CD14-positive monocyte (primary cell): ENCODE data around the gene ZSCAN25. TPM values are rescaled to one million over a fixed set of nuclear protein-coding genes. Genes with fewer than 3 reads are reported as not detected.
"Not testable (repeated sequence)": the region's sequence is repeated elsewhere in the genome, so short reads cannot be mapped to it uniquely, and the experiment has no call there.

ENCODE experiments used
- DNase-seq, 3 donors: peaks; one replicate each; pipeline ENCODE4 v3.0.0-alpha.2; 2011 to 2022
- H2AFZ ChIP-seq: 2 replicates; pipeline ENCODE4 v1.6.0; 2012; ENCODE audit warnings: mild to moderate bottlenecking, low read depth, low read length, inconsistent platforms; ENCODE audit not compliant: insufficient read depth, poor library complexity, severe bottlenecking
- H3K27ac ChIP-seq, 2 donors: 1 replicate in 1 of 2; 2 replicates in 1 of 2; pipeline ENCODE4 v1.5.1; 2012 to 2013; ENCODE audit warnings: low read length in 2 of 2, control low read depth in 1 of 2, inconsistent platforms in 1 of 2, low read depth in 1 of 2, mild to moderate bottlenecking in 1 of 2
- H3K27me3 ChIP-seq, 2 donors: one replicate each; pipeline versions ENCODE4 v1.6.0 to v1.6.1; 2011 to 2013; ENCODE audit warnings: low read length in 2 of 2; ENCODE audit not compliant: control insufficient read depth in 2 of 2, insufficient read depth in 2 of 2
- H3K36me3 ChIP-seq, 2 donors: replicated peaks in 1 of 2; 1 replicate in 1 of 2; 2 replicates in 1 of 2; pipeline versions ENCODE4 v1.5.1 to v1.6.1; 2012 to 2013; ENCODE audit warnings: low read length in 2 of 2, control low read depth in 1 of 2, inconsistent platforms in 1 of 2, mild to moderate bottlenecking in 1 of 2; ENCODE audit not compliant: insufficient read depth in 2 of 2, control insufficient read depth in 1 of 2
- H3K4me1 ChIP-seq, 2 donors: 1 replicate in 1 of 2; 2 replicates in 1 of 2; pipeline versions ENCODE4 v1.5.1 to v1.6.1; 2012 to 2013; ENCODE audit warnings: low read length in 2 of 2, control low read depth in 1 of 2, inconsistent platforms in 1 of 2, mild to moderate bottlenecking in 1 of 2, moderate library complexity in 1 of 2; ENCODE audit not compliant: insufficient read depth in 2 of 2, control insufficient read depth in 1 of 2
- H3K4me2 ChIP-seq: replicated peaks from 2 replicates; pipeline ENCODE3; 2012; ENCODE audit warnings: low read length, moderate library complexity, mild to moderate bottlenecking; ENCODE audit not compliant: poor library complexity, severe bottlenecking; ENCODE audit errors: extremely low read depth
- H3K4me3 ChIP-seq, 3 experiments: fragments of 200-600 bp in 1 of 3; sonication (generic) in 1 of 3; replicated peaks in 1 of 3; 1 replicate in 2 of 3; 2 replicates in 1 of 3; pipeline ENCODE4 v1.5.1; 2011 to 2013; ENCODE audit warnings: low read length in 3 of 3, mild to moderate bottlenecking in 3 of 3, control low read depth in 2 of 3, low read depth in 2 of 3, inconsistent platforms in 1 of 3, moderate library complexity in 1 of 3
- H3K79me2 ChIP-seq: 2 replicates; pipeline ENCODE4 v1.6.0; 2012; ENCODE audit warnings: mild to moderate bottlenecking, control low read depth, inconsistent platforms, low read length, moderate library complexity; ENCODE audit not compliant: insufficient read depth
- H3K9ac ChIP-seq: 2 replicates; pipeline ENCODE4 v1.6.0; 2017; ENCODE audit warnings: low read length, mild to moderate bottlenecking; ENCODE audit not compliant: insufficient read depth, poor library complexity, severe bottlenecking
- H3K9me3 ChIP-seq, 2 donors: replicated peaks in 1 of 2; 1 replicate in 1 of 2; 2 replicates in 1 of 2; pipeline versions ENCODE4 v1.5.1 to v1.6.1; 2012 to 2013; ENCODE audit warnings: low read length in 2 of 2, control low read depth in 1 of 2; ENCODE audit not compliant: control insufficient read depth in 1 of 2, insufficient read depth in 1 of 2
- H4K20me1 ChIP-seq: 2 replicates; pipeline ENCODE4 v1.6.0; 2012; ENCODE audit warnings: mild to moderate bottlenecking, low read length, control low read depth, moderate library complexity; ENCODE audit not compliant: insufficient read depth
- H3K27ac Mint-ChIP-seq, 7 donors: one replicate each; pipeline ENCODE4 v1.8.0; 2020; ENCODE audit warnings: mild to moderate bottlenecking in 7 of 7, mixed read lengths in 7 of 7, moderate library complexity in 6 of 7, inconsistent platforms in 2 of 7
- H3K27me3 Mint-ChIP-seq, 3 donors: one replicate each; pipeline ENCODE4 v1.8.0; 2021 to 2022; ENCODE audit warnings: low read depth in 3 of 3, mild to moderate bottlenecking in 3 of 3, mixed read lengths in 3 of 3, moderate library complexity in 3 of 3, inconsistent platforms in 1 of 3
- H3K36me3 Mint-ChIP-seq, 2 donors: one replicate each; pipeline ENCODE4 v1.8.0; 2020; ENCODE audit warnings: mixed read lengths in 2 of 2, inconsistent platforms in 1 of 2, mild to moderate bottlenecking in 1 of 2
- H3K4me1 Mint-ChIP-seq: one replicate; pipeline ENCODE4 v1.8.0; 2020; ENCODE audit warnings: mild to moderate bottlenecking, mixed read lengths
- H3K4me3 Mint-ChIP-seq, 2 donors: one replicate each; pipeline ENCODE4 v1.8.0; 2020; ENCODE audit warnings: mild to moderate bottlenecking in 2 of 2, mixed read lengths in 2 of 2, moderate library complexity in 1 of 2
- H3K9me3 Mint-ChIP-seq, 7 donors: one replicate each; pipeline ENCODE4 v1.8.0; 2020 to 2022; ENCODE audit warnings: mixed read lengths in 7 of 7, mild to moderate bottlenecking in 6 of 7, moderate library complexity in 6 of 7, inconsistent platforms in 2 of 7
- CTCF ChIP-seq: fragments of 200-600 bp; IDR thresholded peaks from one replicate; pipeline ENCODE4 v1.8.0; 2022; ENCODE audit warnings: antibody characterized with exemption, mild to moderate bottlenecking
- WGBS: methylation state at CpG from one replicate; pipeline ENCODE4 v1.1.5; 2013; ENCODE audit warnings: missing lambda C conversion rate; ENCODE audit not compliant: insufficient coverage; 5-methylcytosine and 5-hydroxymethylcytosine counted together
- intact Hi-C, 2 donors: fragments of 100-400 bp; cut with micrococcal nuclease; formaldehyde crosslinking; loops; one replicate each; pipeline versions ENCODE4 v1.15.0 to v1.15.1; 2023
- polyA minus RNA-seq: library from RNA; depleted of rRNA, polyadenylated mRNA; stranded (reverse); fragments of >200 nt; gene quantifications from 2 replicates; pipeline ENCODE4 v1.2.3, GENCODE V29; 2012
- polyA plus RNA-seq, 3 donors: library from polyadenylated mRNA; depleted of rRNA in 1 of 3; unstranded in 2 of 3; stranded (reverse) in 1 of 3; fragments of 300-500 nt in 2 of 3; fragments of >200 nt in 1 of 3; fragmentation: Illumina TruSeq in 2 of 3; gene quantifications; 1 replicate in 2 of 3; 2 replicates in 1 of 3; pipeline ENCODE4 v1.2.3, GENCODE V29; 2012 to 2021
- total RNA-seq, 12 experiments: library from RNA in 1 of 12; stranded (reverse) in 1 of 12; fragments of 120-200 nt in 1 of 12; gene quantifications; one replicate each; pipeline ENCODE4 v1.2.4 and lab custom pipeline; 2013 to 2026; ENCODE audit warnings: mixed read lengths in 6 of 12, inconsistent platforms in 1 of 12

The ZSCAN25 gene
- total RNA-seq (2013): 10.9 TPM
- polyA plus RNA-seq (1 to 10 TPM; 4.3 to 7.3 (median 6.1) TPM), polyA minus RNA-seq (7.6 and 13.8 TPM in 2 replicates), total RNA-seq (lab: John Stamatoyannopoulos, UW) (2.8 to 16.2 (median 8.9) reads per million in 11 experiments)

- Histone ChIP-seq H3K79me2 (peaks cover 20% of the 10 kb centered on the region), H3K36me3 (peaks cover 28 to 34% of the 10 kb centered on the region in 2 donors), H3K4me1 (peaks cover 13 to 20% of the 10 kb centered on the region in 2 donors), H3K27ac (peak within 1 kb of the TSS; percentile 50 to 90), H3K27me3 (peaks cover 2 to 13% of the 10 kb centered on the region in 2 donors), H2AFZ (peak within 1 kb of the TSS; percentile 100), H3K4me2 (peak within 1 kb of the TSS; percentile 99), H3K4me3 (peak within 1 kb of the TSS; percentile 62 to 99 (median 65)), H3K9me3 (no peaks in the 10 kb centered on the region), H4K20me1 (peaks cover 7% of the 10 kb centered on the region), H3K9ac (peak within 1 kb of the TSS; percentile 96)
- H3K4me3 Mint-ChIP-seq: peak within 1 kb of the TSS; percentile 97
- peaks cover 6 to 15% (median 9%) of the 10 kb centered on the region in 3 donors for H3K27me3 Mint-ChIP-seq
- intact Hi-C loops: loop anchor here (5.0 kb wide), 2 partner anchors 59 to 114 kb away; partner anchors contain the start of genes ZKSCAN5 (in 1 of the 2), ZNF394 (in 1 of the 2) and ZNF655 (in 1 of the 2)
- H3K9me3 Mint-ChIP-seq: peaks cover 0 to 11% (median 2%) of the 10 kb centered on the region in 7 donors
- peak within 1 kb of the TSS; percentile 79 to 93 (median 88) for H3K27ac Mint-ChIP-seq
- H3K4me1 Mint-ChIP-seq: peaks cover 24% of the 10 kb centered on the region
- peak; percentile 75 to 77 (median 76) for DNase-seq
- H3K36me3 Mint-ChIP-seq: peaks cover 33% of the 10 kb centered on the region in 2 donors
- TF ChIP-seq CTCF: no peak
- under 1% methylated on average over 58 of the region's 60 CpGs for WGBS
These were observed at the start of gene ZSCAN25 for GRCh38 chr7:99616359-99617191. ZSCAN25 (plus strand) TSS chr7:99616946; CDS start chr7:99619607, 2,661 bp downstream.

DNA sequence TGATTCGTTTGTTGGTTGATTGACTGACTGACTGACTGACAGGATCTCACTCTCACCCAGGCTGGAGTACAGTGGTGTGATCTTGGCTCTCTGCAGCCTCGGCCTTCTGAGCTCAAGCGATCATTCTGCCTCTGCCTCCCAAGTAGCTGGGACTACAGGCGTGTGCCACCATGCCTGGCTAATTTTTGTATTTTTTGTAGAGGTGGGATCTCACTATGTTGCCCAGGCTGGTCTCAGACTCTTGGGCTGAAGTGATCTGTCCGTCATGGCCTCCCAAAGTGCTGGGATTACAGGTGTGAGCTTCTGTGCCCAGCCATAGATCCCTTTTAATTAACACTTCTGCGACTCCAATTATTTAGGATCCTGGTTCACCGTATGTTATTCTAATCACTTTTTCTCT is 48.0 kb upstream of the ZSCAN25 start:
- Mint-ChIP-seq H3K36me3 (peaks cover 67 to 94% of the 10 kb centered on the region in 2 donors), H3K27ac (peak overlapping the region in 2 of 7 donors; percentile 43 to 62)
- H3K27ac ChIP-seq, H3K9me3 Mint-ChIP-seq, H3K4me3 ChIP-seq, H3K4me1 Mint-ChIP-seq, H3K27me3 ChIP-seq, H2AFZ ChIP-seq, H3K27me3 Mint-ChIP-seq, H3K4me2 ChIP-seq, H3K9me3 ChIP-seq, DNase-seq, H3K4me1 ChIP-seq, intact Hi-C loops, H3K4me3 Mint-ChIP-seq, H3K9ac ChIP-seq: not testable (repeated sequence)
- Histone ChIP-seq H3K36me3 (peaks cover 72 to 97% of the 10 kb centered on the region in 2 donors), H4K20me1 (peaks cover 29% of the 10 kb centered on the region), H3K79me2 (peaks cover 11% of the 10 kb centered on the region)
- 98% methylated on average over 4 of the region's 7 CpGs for WGBS
